Astrocyte (in vitro differentiated cells and primary cell): ENCODE data around the gene PLAAT2. TPM values are rescaled to one million over a fixed set of nuclear protein-coding genes. Genes with fewer than 3 reads are reported as not detected.

Source experiments
- DNase-seq: peaks from one replicate; pipeline ENCODE4 v3.0.0-alpha.2; 2010; ENCODE audit warnings: low read depth
- FAIRE-seq: peaks from 2 replicates; lab custom pipeline; 2011; peaks lifted over from hg19 to GRCh38; lab: Jason Lieb, UNC
- H2AFZ ChIP-seq: 2 replicates; pipeline ENCODE4 v1.6.0; 2012; ENCODE audit warnings: low read depth, low read length, inconsistent platforms
- H3K27ac ChIP-seq: 2 replicates; pipeline ENCODE4 v1.5.1; 2011; ENCODE audit warnings: low read depth, low read length, inconsistent platforms
- H3K27me3 ChIP-seq: 2 replicates; pipeline ENCODE4 v1.6.0; 2011; ENCODE audit warnings: low read length, inconsistent platforms; ENCODE audit not compliant: insufficient read depth
- H3K36me3 ChIP-seq: 2 replicates; pipeline ENCODE4 v1.5.1; 2011; ENCODE audit warnings: low read length, inconsistent platforms; ENCODE audit not compliant: insufficient read depth
- H3K4me1 ChIP-seq: 2 replicates; pipeline ENCODE4 v1.5.1; 2011; ENCODE audit warnings: low read length, inconsistent platforms; ENCODE audit not compliant: insufficient read depth
- H3K4me2 ChIP-seq: 2 replicates; pipeline ENCODE4 v1.6.0; 2012; ENCODE audit warnings: low read length, inconsistent platforms
- H3K4me3 ChIP-seq: 2 replicates; pipeline ENCODE4 v1.5.1; 2011; ENCODE audit warnings: low read depth, mild to moderate bottlenecking, low read length, inconsistent platforms; ENCODE audit not compliant: insufficient read depth
- H3K79me2 ChIP-seq: 2 replicates; pipeline ENCODE4 v1.6.0; 2012; ENCODE audit warnings: mild to moderate bottlenecking, low read length, inconsistent platforms; ENCODE audit not compliant: insufficient read depth
- H3K9ac ChIP-seq: 2 replicates; pipeline ENCODE4 v1.6.0; 2012; ENCODE audit warnings: mild to moderate bottlenecking, low read length, inconsistent platforms
- H3K9me3 ChIP-seq: 2 replicates; pipeline ENCODE4 v1.5.1; 2012; ENCODE audit warnings: low read depth, mild to moderate bottlenecking, low read length, inconsistent platforms; ENCODE audit not compliant: insufficient read depth
- H4K20me1 ChIP-seq: 2 replicates; pipeline ENCODE4 v1.6.0; 2012; ENCODE audit warnings: low read length, inconsistent platforms; ENCODE audit not compliant: insufficient read depth
- H3K27ac Mint-ChIP-seq: one replicate; pipeline ENCODE4 v1.8.0; 2021; ENCODE audit warnings: mild to moderate bottlenecking, mixed read lengths; ENCODE audit not compliant: unreplicated experiment
- H3K27me3 Mint-ChIP-seq: one replicate; pipeline ENCODE4 v1.8.0; 2021; ENCODE audit warnings: low read depth, mixed read lengths; ENCODE audit not compliant: unreplicated experiment
- H3K36me3 Mint-ChIP-seq: one replicate; pipeline ENCODE4 v1.8.0; 2021; ENCODE audit warnings: low read depth, mixed read lengths; ENCODE audit not compliant: unreplicated experiment
- H3K4me1 Mint-ChIP-seq: one replicate; pipeline ENCODE4 v1.8.0; 2021; ENCODE audit warnings: low read depth, mixed read lengths; ENCODE audit not compliant: unreplicated experiment
- H3K4me3 Mint-ChIP-seq: one replicate; pipeline ENCODE4 v1.8.0; 2021; ENCODE audit warnings: mild to moderate bottlenecking, moderate library complexity, mixed read lengths; ENCODE audit not compliant: unreplicated experiment
- H3K9me3 Mint-ChIP-seq: one replicate; pipeline ENCODE4 v1.8.0; 2021; ENCODE audit warnings: mild to moderate bottlenecking, mixed read lengths; ENCODE audit not compliant: unreplicated experiment
- EZH2 ChIP-seq: IDR thresholded peaks from 2 replicates; pipeline ENCODE4 v1.6.1; 2012; ENCODE audit warnings: mild to moderate bottlenecking, low read length, inconsistent platforms; ENCODE audit not compliant: insufficient read depth
- total RNA-seq: library from RNA; stranded (reverse); gene quantifications from 2 replicates; pipeline ENCODE4 v1.2.1, GENCODE V29; 2021
- TF ChIP-seq, protein P1 (sequence below): IDR thresholded peaks from 2 replicates; pipeline ENCODE4 v1.5.1; 2011; ENCODE audit warnings: low read depth, mild to moderate bottlenecking, inconsistent platforms, low read length, moderate library complexity; ENCODE audit not compliant: insufficient read depth

The PLAAT2 gene
- total RNA-seq, 1 donor from 2014 or later = 0.52 TPM

DNA sequence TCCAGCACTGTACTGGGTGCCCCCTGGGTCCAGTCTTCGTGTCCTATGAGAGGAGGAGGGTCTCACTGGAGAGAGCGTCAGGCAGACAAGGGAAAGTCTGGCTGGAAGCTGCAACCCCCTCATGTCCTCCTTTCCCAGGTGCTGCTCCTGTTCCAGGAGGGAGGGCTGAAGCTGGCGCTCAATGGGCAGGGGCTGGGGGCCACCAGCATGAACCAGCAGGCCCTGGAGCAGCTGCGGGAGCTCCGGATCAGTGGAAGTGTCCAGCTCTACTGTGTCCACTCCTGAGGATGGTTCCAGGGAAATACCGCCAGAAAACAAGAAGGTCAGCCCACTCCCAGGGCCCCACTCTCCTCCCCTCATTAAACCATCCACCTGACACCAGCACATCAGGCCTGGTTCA lies 47.1 kb downstream of the PLAAT2 start:
- Histone ChIP-seq H3K27ac (no peak overlapping the region), H3K79me2 (no peaks in the 10 kb centered on the region), H2AFZ (no peak overlapping the region), H3K27me3 (no peaks in the 10 kb centered on the region), H3K4me1 (peaks cover 5% of the 10 kb centered on the region), H3K4me2 (no peak overlapping the region), H3K36me3 (no peaks in the 10 kb centered on the region), H3K4me3 (no peak overlapping the region), H4K20me1 (no peaks in the 10 kb centered on the region), H3K9ac (no peak overlapping the region), H3K9me3 (no peaks in the 10 kb centered on the region)
- Mint-ChIP-seq H3K27ac (no peak overlapping the region), H3K4me3 (no peak overlapping the region), H3K36me3 (no peaks in the 10 kb centered on the region), H3K9me3 (no peaks in the 10 kb centered on the region), H3K4me1 (peaks cover 6% of the 10 kb centered on the region), H3K27me3 (peaks cover 3% of the 10 kb centered on the region)
- no peak for TF ChIP-seq EZH2
- TF ChIP-seq, protein P1, sequence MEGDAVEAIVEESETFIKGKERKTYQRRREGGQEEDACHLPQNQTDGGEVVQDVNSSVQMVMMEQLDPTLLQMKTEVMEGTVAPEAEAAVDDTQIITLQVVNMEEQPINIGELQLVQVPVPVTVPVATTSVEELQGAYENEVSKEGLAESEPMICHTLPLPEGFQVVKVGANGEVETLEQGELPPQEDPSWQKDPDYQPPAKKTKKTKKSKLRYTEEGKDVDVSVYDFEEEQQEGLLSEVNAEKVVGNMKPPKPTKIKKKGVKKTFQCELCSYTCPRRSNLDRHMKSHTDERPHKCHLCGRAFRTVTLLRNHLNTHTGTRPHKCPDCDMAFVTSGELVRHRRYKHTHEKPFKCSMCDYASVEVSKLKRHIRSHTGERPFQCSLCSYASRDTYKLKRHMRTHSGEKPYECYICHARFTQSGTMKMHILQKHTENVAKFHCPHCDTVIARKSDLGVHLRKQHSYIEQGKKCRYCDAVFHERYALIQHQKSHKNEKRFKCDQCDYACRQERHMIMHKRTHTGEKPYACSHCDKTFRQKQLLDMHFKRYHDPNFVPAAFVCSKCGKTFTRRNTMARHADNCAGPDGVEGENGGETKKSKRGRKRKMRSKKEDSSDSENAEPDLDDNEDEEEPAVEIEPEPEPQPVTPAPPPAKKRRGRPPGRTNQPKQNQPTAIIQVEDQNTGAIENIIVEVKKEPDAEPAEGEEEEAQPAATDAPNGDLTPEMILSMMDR = no peak
- DNase-seq (no peak), FAIRE-seq (no peak)

GRCh38 chr11:63512816-63513215 lies 50.4 kb downstream of the PLAAT2 start:
- TF ChIP-seq, protein P1 = no peak
- TF ChIP-seq EZH2 = no peak
- Mint-ChIP-seq H3K9me3 (no peaks in the 10 kb centered on the region), H3K4me3 (no peak overlapping the region), H3K27me3 (peaks cover 10% of the 10 kb centered on the region), H3K4me1 (peaks cover 5% of the 10 kb centered on the region), H3K36me3 (no peaks in the 10 kb centered on the region), H3K27ac (no peak overlapping the region)
- no peak for FAIRE-seq
- Histone ChIP-seq H3K36me3 (no peaks in the 10 kb centered on the region), H3K9ac (no peak overlapping the region), H3K4me1 (peaks cover 15% of the 10 kb centered on the region), H2AFZ (no peak overlapping the region), H3K27ac (no peak overlapping the region), H4K20me1 (no peaks in the 10 kb centered on the region), H3K4me3 (no peak overlapping the region), H3K27me3 (no peaks in the 10 kb centered on the region), H3K4me2 (no peak overlapping the region), H3K79me2 (no peaks in the 10 kb centered on the region), H3K9me3 (no peaks in the 10 kb centered on the region)
- no peak for DNase-seq

DNA sequence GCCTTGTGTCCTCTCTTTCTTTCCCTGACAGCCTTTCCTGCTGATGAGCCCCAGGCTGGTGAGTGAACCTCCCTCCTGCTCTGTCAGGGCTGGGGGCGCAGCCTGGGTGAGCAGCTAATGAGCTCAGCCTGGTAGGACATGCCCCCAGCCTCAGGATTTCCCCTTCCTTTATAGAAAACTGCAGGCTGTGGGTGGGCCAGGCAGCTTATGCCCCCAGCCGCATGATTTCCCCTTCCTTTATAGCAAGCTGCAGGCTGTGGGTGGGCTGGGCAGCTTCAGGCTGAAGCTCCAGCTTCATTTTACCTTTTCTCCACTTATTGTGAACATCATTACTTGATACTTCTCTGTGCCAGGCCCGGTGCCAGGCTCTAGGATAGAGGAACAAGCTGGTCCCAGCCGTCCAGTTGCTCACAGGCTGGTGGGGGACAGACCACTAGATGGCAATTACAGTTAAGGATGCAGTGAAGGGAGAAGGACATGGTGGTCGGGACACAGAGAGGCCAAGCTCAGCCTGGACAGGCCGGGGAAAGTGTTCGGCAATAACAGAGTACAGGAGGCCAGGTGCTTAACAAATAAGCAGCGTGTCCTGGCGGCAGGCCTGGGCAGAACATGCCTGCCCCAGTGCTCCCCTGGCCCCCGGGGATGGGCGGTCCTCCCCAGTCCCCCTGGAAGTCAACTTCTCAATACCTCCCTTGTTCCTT lies 52.0 kb downstream of the PLAAT2 start:
- Histone ChIP-seq H3K4me3 (no peak overlapping the region), H2AFZ (no peak overlapping the region), H3K36me3 (no peaks in the 10 kb centered on the region), H3K9me3 (no peaks in the 10 kb centered on the region), H3K4me1 (peaks cover 15% of the 10 kb centered on the region), H4K20me1 (no peaks in the 10 kb centered on the region), H3K4me2 (no peak overlapping the region), H3K79me2 (no peaks in the 10 kb centered on the region), H3K9ac (no peak overlapping the region), H3K27ac (no peak overlapping the region), H3K27me3 (no peaks in the 10 kb centered on the region)
- FAIRE-seq (no peak), DNase-seq (no peak)
- no peak overlapping the region for H3K27ac Mint-ChIP-seq
- no peak overlapping the region for H3K4me3 Mint-ChIP-seq
- H3K36me3 Mint-ChIP-seq = no peaks in the 10 kb centered on the region
- TF ChIP-seq, protein P1 = no peak
- TF ChIP-seq EZH2 = no peak
- peaks cover 5% of the 10 kb centered on the region for H3K4me1 Mint-ChIP-seq
- H3K9me3 Mint-ChIP-seq = no peaks in the 10 kb centered on the region
- H3K27me3 Mint-ChIP-seq = peaks cover 10% of the 10 kb centered on the region
